MCF 10A (cell line): ENCODE measurements around the gene TRAPPC12. TPM values are rescaled to one million over a fixed set of nuclear protein-coding genes. Genes with fewer than 3 reads are reported as not detected.
A peak's percentile ranks its signal among the peaks of the same experiment; 100 is the strongest.

Source experiments
- BruUV-seq: library from RNA; stranded (reverse); fragments of 400-500 nt; replicated peaks from 2 replicates; lab custom pipeline; 2021; lab: Mats Ljungman, UMichigan
- CTCF ChIA-PET: fragments of 300-600 bp; sonication (Branson Sonifier 250); formaldehyde crosslinking; extraction: SDS; loops from one replicate; lab custom pipeline; 2021; ENCODE audit warnings: antibody characterized with exemption, inconsistent platforms; lab: Yijun Ruan, JAX
- POLR2A ChIA-PET: fragments of 300-600, 350-650 bp; sonication (Branson Sonifier 250); formaldehyde crosslinking; extraction: SDS; loops from one replicate; lab custom pipeline; 2020; ENCODE audit warnings: antibody characterized with exemption, inconsistent platforms; lab: Yijun Ruan, JAX
- DNase-seq: peaks from one replicate; pipeline ENCODE4 v3.0.0-alpha.2; 2018; ENCODE audit not compliant: unreplicated experiment
- H3K27ac Mint-ChIP-seq: one replicate; pipeline ENCODE4 v1.8.0; 2022; ENCODE audit warnings: mild to moderate bottlenecking, low read depth, mixed read lengths; ENCODE audit not compliant: unreplicated experiment
- H3K27me3 Mint-ChIP-seq: one replicate; pipeline ENCODE4 v1.8.0; 2022; ENCODE audit warnings: mixed read lengths; ENCODE audit not compliant: insufficient read depth, unreplicated experiment
- H3K36me3 Mint-ChIP-seq: one replicate; pipeline ENCODE4 v1.8.0; 2022; ENCODE audit warnings: mild to moderate bottlenecking, moderate library complexity, mixed read lengths; ENCODE audit not compliant: insufficient read depth, unreplicated experiment
- H3K4me1 Mint-ChIP-seq: one replicate; pipeline ENCODE4 v1.8.0; 2022; ENCODE audit warnings: mixed read lengths; ENCODE audit not compliant: insufficient read depth, unreplicated experiment
- H3K4me3 Mint-ChIP-seq: one replicate; pipeline ENCODE4 v1.8.0; 2022; ENCODE audit warnings: mild to moderate bottlenecking, moderate library complexity, mixed read lengths; ENCODE audit not compliant: unreplicated experiment
- H3K9me3 Mint-ChIP-seq: one replicate; pipeline ENCODE4 v1.8.0; 2022; ENCODE audit warnings: mixed read lengths; ENCODE audit not compliant: unreplicated experiment
- intact Hi-C: fragments of 100-400 bp; cut with micrococcal nuclease; formaldehyde crosslinking; loops from 2 replicates; pipeline ENCODE4 v1.14.1; 2022
- total RNA-seq: library from RNA; stranded (reverse); gene quantifications from 2 replicates; pipeline ENCODE4 v1.2.3, GENCODE V29; 2022
- TF ChIP-seq, protein P1 (sequence below): fragments of 200-600 bp; IDR thresholded peaks from one replicate; pipeline ENCODE4 v1.8.0; 2022; ENCODE audit warnings: antibody characterized with exemption, mild to moderate bottlenecking; ENCODE audit not compliant: unreplicated experiment

The TRAPPC12 gene
- total RNA-seq, 1 experiment from 2014 or later, result 84.4 TPM

GRCh38 chr2:3488855-3489763 lies 109.6 kb downstream of the TRAPPC12 start:
- no peak overlapping the region for H3K4me3 Mint-ChIP-seq
- TF ChIP-seq, protein P1, sequence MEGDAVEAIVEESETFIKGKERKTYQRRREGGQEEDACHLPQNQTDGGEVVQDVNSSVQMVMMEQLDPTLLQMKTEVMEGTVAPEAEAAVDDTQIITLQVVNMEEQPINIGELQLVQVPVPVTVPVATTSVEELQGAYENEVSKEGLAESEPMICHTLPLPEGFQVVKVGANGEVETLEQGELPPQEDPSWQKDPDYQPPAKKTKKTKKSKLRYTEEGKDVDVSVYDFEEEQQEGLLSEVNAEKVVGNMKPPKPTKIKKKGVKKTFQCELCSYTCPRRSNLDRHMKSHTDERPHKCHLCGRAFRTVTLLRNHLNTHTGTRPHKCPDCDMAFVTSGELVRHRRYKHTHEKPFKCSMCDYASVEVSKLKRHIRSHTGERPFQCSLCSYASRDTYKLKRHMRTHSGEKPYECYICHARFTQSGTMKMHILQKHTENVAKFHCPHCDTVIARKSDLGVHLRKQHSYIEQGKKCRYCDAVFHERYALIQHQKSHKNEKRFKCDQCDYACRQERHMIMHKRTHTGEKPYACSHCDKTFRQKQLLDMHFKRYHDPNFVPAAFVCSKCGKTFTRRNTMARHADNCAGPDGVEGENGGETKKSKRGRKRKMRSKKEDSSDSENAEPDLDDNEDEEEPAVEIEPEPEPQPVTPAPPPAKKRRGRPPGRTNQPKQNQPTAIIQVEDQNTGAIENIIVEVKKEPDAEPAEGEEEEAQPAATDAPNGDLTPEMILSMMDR, result no peak
- TSS peak; percentile 8 for BruUV-seq
- H3K27ac Mint-ChIP-seq, result no peak overlapping the region
- H3K9me3 Mint-ChIP-seq, result no peaks in the 10 kb centered on the region
- no peak for DNase-seq
- H3K27me3 Mint-ChIP-seq, result no peaks in the 10 kb centered on the region
- ChIA-PET POLR2A (interaction anchor here (1.0 kb wide), 1 partner anchor 19 kb away, joined by 5 read pairs; no protein-coding TSS in a partner anchor), CTCF (interaction anchor here (0.6 to 1.4 kb wide), 2 partner anchors 46 to 165 kb away, joined by 3 to 4 read pairs; no protein-coding TSS in a partner anchor)
- H3K4me1 Mint-ChIP-seq, result no peaks in the 10 kb centered on the region
- peaks cover 10% of the 10 kb centered on the region for H3K36me3 Mint-ChIP-seq
- intact Hi-C loops, result no loop called here

GRCh38 chr2:3489764-3490115 lies 110.2 kb downstream of the TRAPPC12 start:
- Mint-ChIP-seq H3K36me3 (peaks cover 10% of the 10 kb centered on the region), H3K9me3 (no peaks in the 10 kb centered on the region), H3K4me1 (no peaks in the 10 kb centered on the region), H3K4me3 (no peak overlapping the region), H3K27me3 (no peaks in the 10 kb centered on the region), H3K27ac (no peak overlapping the region)
- intact Hi-C loops, result no loop called here
- TF ChIP-seq, protein P1, result no peak
- no peak for DNase-seq
- CTCF ChIA-PET, result interaction anchor here (0.9 kb wide), 1 partner anchor 1932 kb away, joined by 3 read pairs; no protein-coding TSS in a partner anchor
- POLR2A ChIA-PET, result no interaction called here
- BruUV-seq, result no TSS peak

- BruUV-seq, result no TSS peak
- DNase-seq, result no peak
- ChIA-PET CTCF (interaction anchor here (0.6 to 0.9 kb wide), 2 partner anchors 40 to 1933 kb away, joined by 3 to 6 read pairs; no protein-coding TSS in a partner anchor), POLR2A (interaction anchor here (0.6 to 1.1 kb wide), 2 partner anchors 10 to 726 kb away, joined by 3 read pairs; no protein-coding TSS in a partner anchor)
- intact Hi-C loops, result no loop called here
- Mint-ChIP-seq H3K36me3 (peaks cover 14% of the 10 kb centered on the region), H3K9me3 (no peaks in the 10 kb centered on the region), H3K27me3 (no peaks in the 10 kb centered on the region), H3K4me1 (no peaks in the 10 kb centered on the region), H3K27ac (no peak overlapping the region), H3K4me3 (no peak overlapping the region)
- TF ChIP-seq, protein P1, result no peak
Observed at GRCh38 chr2:3490191-3491170, 111.0 kb downstream of the TRAPPC12 start.
